Urinary bladder (tissue), 4 donors: ENCODE measurements around the gene FOXP4. TPM values are rescaled to one million over a fixed set of nuclear protein-coding genes. Genes with fewer than 3 reads are reported as not detected.

Experiments
- DNase-seq: peaks from one replicate; pipeline ENCODE4 v3.0.0-alpha.2; 2015; ENCODE audit errors: extremely low spot score
- H3K27ac ChIP-seq: one replicate; pipeline ENCODE4 v1.5.1; 2013; ENCODE audit warnings: low read depth, mild to moderate bottlenecking, moderate library complexity
- H3K36me3 ChIP-seq: one replicate; pipeline ENCODE4 v1.6.1; 2013; ENCODE audit warnings: mild to moderate bottlenecking, moderate library complexity; ENCODE audit not compliant: insufficient read depth
- H3K4me1 ChIP-seq: one replicate; pipeline ENCODE4 v1.6.1; 2013; ENCODE audit warnings: mild to moderate bottlenecking, moderate library complexity; ENCODE audit not compliant: insufficient read depth
- H3K4me3 ChIP-seq: one replicate; pipeline ENCODE4 v1.5.1; 2013; ENCODE audit warnings: low read depth, low read length
- WGBS: extraction: QIAGEN DNeasy Blood & Tissue Kit; methylation state at CpG from one replicate; pipeline ENCODE4 v1.1.7; 2013; 5-methylcytosine and 5-hydroxymethylcytosine counted together
- polyA plus RNA-seq: library from polyadenylated mRNA; stranded (reverse); fragments of 200-250 nt; gene quantifications from one replicate; pipeline ENCODE4 v1.2.3, GENCODE V29; 2013
- total RNA-seq: library from RNA; depleted of rRNA; stranded (reverse); fragments of >200 nt; gene quantifications from one replicate; pipeline ENCODE4 v1.2.3, GENCODE V29; 2014
- donor health status: healthy with polysubstance abuse.
- donor health status: healthy.

Gene FOXP4
- total and polyA plus RNA-seq, 2 donors: 1.6 to 18.0 TPM

DNA sequence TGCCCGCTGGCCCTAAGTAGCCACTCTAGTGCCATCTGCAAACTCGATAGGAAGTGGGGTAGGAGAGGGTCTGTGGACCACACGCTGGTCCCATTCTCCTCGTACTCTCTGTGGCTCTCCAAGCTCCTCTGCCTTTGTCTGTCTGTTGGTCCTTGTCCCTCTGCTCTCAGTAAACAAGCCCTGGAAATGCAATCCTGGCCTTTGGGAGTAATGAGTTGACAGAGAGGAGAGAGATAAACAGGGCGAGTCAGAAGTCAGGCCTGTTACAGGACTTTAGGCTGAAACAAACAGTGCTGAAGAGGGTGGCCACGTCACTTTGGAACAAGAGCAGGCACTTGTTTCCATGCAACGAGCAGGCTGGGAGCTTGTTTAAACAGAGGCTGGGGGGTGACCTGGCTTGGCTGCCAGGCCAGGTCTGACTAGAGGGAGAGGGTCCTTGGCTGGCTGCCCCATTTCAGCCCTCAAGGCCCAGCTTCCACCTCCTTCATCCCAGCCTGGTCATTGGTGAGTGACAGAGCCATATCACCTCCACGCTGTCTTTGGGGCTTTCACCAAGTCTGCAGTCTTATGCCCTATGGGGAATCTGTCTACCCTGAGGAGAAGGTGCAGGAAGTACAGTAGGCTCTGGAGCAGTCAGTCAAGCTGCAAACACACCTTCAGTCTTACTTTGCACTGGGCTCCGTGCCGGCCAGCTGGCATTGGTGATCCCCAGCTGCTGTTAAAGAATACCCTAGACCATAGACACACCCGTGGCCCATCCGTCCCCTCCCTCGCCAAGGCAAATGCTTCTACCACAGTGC lies 22.6 kb downstream of the FOXP4 start:
- no peak for DNase-seq
- Histone ChIP-seq H3K4me3 (no peak overlapping the region), H3K27ac (no peak overlapping the region), H3K36me3 (no peaks in the 10 kb centered on the region), H3K4me1 (no peaks in the 10 kb centered on the region)
- 85% methylated on average over 13 of the region's 13 CpGs for WGBS

DNA sequence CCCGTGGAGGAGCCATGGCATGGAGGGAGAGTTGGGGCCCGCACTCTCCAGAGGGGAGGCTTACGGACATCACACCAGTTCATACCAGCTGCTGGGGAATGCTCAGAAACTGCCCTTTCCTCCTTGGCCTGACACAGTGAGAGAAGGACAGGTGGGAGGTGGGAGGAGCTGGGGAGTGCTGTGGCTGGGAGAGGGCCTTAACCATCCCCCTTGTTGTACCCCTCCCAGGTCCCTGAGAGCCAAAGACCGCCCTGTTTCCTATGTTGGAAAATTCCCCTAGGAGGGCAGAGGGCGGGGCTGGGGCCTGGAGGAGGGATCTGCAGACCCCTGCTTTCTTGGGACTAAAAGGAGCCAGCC lies 24.1 kb downstream of the FOXP4 start:
- Histone ChIP-seq H3K4me3 (no peak overlapping the region), H3K4me1 (no peaks in the 10 kb centered on the region), H3K27ac (no peak overlapping the region), H3K36me3 (no peaks in the 10 kb centered on the region)
- no peak for DNase-seq
- WGBS: 84% methylated on average over 5 of the region's 5 CpGs

DNA sequence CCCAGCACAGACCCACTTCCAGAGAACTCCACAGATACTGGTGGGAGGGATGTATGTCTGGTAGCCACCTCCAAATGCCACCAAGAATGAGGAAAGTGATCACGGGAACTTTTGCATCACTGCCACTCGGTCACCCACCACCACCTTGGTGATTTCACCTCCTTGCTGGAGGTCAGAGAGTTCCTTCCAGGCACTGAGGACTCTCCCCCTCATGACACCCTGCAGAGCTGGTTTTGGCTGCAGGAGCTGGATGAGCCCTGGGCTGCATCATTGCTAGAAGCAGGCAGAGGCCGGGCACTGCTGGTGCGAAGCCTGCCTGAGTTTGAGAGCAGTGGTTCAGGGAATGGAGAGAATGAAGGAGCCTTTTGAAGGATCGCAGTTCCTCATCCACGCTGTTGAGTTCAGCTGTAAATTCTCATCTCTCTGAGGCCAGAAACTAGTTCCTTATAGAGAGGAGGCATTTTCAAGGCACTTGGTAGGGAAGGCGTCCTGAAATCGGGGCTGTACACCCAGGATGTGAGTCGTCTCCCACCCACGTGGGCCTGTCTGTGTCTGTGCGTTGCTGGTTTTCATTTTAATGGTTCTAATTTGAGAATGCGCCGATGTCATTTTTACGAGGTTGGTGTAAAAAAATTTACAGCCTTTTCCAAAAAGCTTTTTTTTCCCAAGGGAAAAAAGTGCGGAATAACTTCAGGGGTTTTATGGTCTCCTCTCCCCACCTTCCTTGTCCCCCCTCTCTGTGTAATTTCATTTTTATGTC lies 25.0 kb downstream of the FOXP4 start:
- Histone ChIP-seq H3K4me3 (no peak overlapping the region), H3K27ac (no peak overlapping the region), H3K4me1 (no peaks in the 10 kb centered on the region), H3K36me3 (no peaks in the 10 kb centered on the region)
- DNase-seq: no peak
- WGBS: 75% methylated on average over 15 of the region's 15 CpGs

DNA sequence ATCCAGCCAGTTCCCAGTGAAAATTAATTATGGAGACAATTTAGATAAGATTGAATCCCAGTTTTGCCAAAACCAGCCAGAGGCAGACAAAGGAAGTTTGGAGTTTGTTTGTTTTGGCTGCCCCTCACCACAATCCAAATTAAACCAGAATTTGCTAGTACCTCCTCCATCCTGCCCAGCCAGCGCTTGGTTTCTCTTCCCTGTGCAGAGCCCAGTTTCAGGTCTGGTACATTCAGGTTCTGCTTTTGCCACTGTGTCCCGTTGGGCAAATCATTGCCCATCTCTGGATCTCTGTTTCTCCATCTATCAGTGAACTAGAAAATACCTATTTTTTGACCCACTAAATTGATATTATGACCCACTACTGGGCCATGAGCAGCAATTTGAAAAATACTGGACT lies 26.4 kb downstream of the FOXP4 start:
- no peak for DNase-seq
- Histone ChIP-seq H3K27ac (no peak overlapping the region), H3K36me3 (no peaks in the 10 kb centered on the region), H3K4me3 (no peak overlapping the region), H3K4me1 (no peaks in the 10 kb centered on the region)
- 88% methylated on average over 2 of the region's 2 CpGs for WGBS

DNA sequence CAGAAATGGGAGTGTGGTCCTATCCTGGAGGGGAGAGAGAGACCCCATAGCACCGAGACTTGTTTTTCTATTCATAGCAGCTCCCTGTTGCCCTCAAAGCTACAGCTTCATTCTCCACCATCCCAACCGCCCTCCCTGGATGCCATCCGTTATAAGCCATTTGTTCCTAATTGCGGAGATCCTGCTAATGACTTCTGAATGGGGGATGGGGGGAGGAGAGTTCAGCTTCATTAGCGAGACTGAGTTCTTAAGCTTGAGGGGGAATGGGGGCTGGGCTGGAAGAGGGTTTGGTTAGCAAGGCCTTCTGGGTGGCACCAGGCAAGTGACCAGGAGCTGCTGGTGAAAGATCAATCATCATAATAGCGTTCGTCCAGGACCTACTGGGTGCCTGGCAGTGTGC lies 27.1 kb downstream of the FOXP4 start:
- WGBS: 92% methylated on average over 7 of the region's 7 CpGs
- no peaks in the 10 kb centered on the region for H3K36me3 ChIP-seq
- H3K4me3 ChIP-seq: no peak overlapping the region
- DNase-seq: no peak
- H3K27ac ChIP-seq: no peak overlapping the region
- no peaks in the 10 kb centered on the region for H3K4me1 ChIP-seq

DNA sequence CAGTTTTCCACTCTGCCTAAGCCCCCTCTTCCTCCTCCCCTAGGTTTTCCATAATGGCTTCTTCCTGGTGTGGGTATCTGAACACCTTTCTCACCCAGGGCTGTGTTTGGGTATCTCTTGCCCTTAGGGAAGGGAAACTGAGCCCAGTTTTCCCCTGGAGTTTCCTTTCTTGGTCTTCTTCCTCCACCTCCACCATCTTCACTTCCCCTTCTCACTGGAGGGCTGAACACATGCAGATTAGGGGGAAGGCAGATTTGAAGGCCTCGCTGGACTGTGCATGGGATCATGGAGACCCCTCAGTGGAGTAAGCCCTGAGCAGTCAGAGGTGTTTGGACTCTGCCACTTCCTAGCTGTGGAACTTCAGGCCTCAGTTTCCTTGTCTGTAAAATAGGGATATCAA lies 27.8 kb downstream of the FOXP4 start:
- DNase-seq: no peak
- H3K27ac ChIP-seq: no peak overlapping the region
- no peaks in the 10 kb centered on the region for H3K4me1 ChIP-seq
- no peaks in the 10 kb centered on the region for H3K36me3 ChIP-seq
- 96% methylated on average over 1 of the region's 1 CpG for WGBS
- H3K4me3 ChIP-seq: no peak overlapping the region

DNA sequence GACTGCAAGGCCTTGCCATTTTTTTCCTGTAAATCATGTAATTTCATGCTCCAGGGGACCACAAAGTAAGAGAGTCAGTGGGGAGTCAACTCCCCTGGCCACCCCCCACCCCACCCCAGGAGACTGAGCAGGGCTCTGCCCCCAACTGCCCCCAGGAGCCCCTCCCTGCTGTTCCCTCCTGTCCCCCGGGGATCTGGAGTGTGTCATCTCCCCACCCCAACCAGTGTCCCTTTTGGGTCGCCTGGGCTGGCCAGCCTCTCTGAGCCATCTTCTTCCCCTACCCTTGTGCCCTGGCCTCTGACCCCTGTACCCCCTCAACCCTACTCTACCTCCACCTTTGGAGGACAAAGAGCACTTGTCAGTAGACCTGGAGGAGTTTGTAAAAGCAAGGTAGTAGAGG lies 29.4 kb downstream of the FOXP4 start:
- Histone ChIP-seq H3K4me3 (no peak overlapping the region), H3K4me1 (no peaks in the 10 kb centered on the region), H3K36me3 (no peaks in the 10 kb centered on the region), H3K27ac (no peak overlapping the region)
- WGBS: 72% methylated on average over 2 of the region's 2 CpGs
- no peak for DNase-seq

DNA sequence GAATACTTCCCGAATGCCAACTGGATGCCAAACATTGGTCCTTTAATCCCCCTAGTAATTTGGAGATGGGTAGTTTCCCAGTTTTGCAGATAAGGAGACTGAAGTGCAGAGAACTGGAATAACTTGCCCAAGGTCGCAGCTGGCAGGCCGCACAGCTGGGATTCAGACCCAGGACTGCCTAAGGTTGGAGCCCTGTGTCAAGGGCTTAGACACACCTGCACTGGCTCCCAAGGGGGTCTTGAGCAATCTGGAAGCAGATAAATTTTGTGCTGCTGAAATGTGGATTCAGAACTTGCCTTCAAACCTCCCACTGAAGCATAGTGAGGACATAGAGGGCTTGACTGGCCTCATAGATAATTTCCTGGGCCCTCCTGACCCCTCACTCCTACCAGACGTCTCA lies 30.5 kb downstream of the FOXP4 start:
- no peak for DNase-seq
- H3K4me3 ChIP-seq: no peak overlapping the region
- no peaks in the 10 kb centered on the region for H3K4me1 ChIP-seq
- WGBS: 96% methylated on average over 4 of the region's 4 CpGs
- no peaks in the 10 kb centered on the region for H3K36me3 ChIP-seq
- no peak overlapping the region for H3K27ac ChIP-seq

DNA sequence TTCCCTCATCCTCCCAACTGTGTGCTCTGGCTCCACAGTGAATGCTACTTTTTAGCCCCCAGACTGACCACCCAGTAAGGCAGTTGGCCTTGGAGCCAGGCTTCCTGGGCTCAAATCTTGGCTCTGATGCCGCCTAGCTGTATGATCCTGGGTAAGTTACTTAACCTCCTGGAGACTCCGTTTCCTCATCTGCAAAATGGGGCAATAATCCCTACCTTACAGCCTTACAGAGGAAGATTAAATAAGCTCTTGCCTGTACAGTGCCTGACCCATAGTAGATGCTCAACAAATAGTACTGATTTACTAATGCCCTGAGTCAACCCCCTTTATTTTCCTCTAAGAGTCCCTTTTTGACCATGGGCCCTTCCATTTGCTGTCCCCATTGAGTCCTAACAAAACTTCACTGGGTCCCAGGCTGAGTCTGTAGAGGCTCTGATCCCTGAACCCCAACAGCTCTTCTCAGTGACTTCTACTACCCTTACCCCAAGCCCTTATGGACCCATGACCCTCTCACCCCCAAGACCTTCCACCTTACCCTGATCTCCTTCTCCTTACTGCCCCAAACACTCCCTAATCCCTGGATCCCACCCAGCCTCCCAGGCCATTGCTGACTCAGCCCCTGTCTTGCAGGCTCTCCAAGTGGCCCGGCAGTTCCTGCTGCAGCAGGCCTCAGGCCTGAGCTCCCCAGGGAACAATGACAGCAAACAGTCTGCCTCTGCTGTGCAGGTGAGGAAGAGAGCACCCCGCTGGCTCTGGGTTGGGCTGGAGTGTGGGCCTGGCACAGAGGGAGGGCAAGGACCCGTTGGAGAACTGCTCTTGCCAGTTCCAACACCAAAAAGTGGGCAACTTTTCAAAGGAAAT lies 31.4 kb downstream of the FOXP4 start:
- no peaks in the 10 kb centered on the region for H3K4me1 ChIP-seq
- H3K27ac ChIP-seq: no peak overlapping the region
- DNase-seq: no peak
- no peaks in the 10 kb centered on the region for H3K36me3 ChIP-seq
- 74% methylated on average over 5 of the region's 5 CpGs for WGBS
- H3K4me3 ChIP-seq: no peak overlapping the region

DNA sequence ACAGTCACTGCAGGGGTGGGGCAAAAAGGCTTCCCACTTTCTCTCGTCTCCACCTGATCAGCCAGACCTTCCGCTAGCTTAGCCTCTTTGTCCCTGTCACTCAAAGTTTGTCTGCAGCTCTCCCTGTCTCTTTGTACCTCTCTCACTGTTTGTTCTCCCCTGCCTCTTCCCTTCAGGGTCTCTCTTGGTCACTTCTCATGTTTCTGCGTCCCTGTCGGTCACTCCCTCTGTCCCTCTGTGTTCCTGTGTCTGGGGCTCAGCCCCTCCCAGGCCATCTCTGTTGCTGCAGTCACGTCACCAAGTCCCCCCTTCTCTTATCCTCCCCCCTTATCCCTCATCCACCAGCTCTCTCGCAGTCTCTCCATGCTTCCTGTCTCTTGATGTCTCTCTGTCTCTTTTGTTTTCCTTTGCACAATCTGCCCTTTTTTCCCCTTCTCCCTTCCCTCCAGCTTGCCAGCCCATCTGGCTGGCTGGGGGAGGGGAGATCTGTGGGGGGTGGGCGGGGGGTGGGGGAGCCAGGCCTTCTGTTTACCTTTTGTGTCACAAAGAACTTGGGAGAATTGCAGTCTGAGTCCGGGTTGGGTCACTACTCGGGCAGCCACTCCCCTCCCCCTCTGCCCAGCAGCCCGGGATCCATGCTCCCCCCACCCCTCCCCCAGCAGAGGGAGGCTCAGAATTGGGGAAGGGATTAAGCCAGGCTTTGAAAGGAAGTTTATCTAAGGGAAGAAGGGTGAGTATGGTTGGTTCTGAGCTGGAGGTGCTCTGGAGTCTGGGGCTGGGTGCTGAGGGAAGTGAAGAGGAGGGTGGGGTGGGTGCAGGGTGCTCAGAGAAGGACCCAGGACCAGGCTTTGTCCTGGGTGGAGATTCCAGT lies 32.3 kb downstream of the FOXP4 start:
- H3K36me3 ChIP-seq: no peaks in the 10 kb centered on the region
- H3K4me1 ChIP-seq: no peaks in the 10 kb centered on the region
- no peak overlapping the region for H3K27ac ChIP-seq
- DNase-seq: no peak
- WGBS: 41% methylated on average over 10 of the region's 10 CpGs
- H3K4me3 ChIP-seq: no peak overlapping the region

DNA sequence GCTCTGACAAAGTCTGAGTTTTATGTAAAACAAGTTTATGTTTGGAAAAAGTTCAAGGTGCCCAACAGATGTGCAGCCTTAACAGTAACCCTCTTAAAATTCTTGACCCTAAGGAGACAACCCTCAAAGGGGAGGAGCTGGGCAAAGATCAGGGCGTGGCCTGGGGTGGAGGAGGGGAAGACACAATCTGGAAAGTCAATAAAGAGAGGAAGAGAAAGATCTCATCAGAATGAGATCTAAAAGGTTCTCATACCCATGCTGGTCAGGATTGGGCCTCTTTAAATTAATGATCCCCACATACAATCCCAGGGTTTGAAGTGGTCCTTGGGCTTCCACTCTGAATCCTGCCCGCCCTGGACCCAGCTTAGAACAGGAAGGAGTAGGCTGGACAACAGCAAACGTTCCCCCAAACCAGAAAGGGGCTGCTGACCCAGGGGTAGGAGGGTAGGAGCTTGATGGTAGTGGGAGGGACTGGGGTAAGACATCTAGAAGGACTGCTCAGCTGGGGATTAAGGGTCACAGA lies 33.0 kb downstream of the FOXP4 start:
- Histone ChIP-seq H3K4me1 (no peaks in the 10 kb centered on the region), H3K36me3 (no peaks in the 10 kb centered on the region), H3K27ac (no peak overlapping the region), H3K4me3 (no peak overlapping the region)
- no peak for DNase-seq
- 69% methylated on average over 3 of the region's 3 CpGs for WGBS

DNA sequence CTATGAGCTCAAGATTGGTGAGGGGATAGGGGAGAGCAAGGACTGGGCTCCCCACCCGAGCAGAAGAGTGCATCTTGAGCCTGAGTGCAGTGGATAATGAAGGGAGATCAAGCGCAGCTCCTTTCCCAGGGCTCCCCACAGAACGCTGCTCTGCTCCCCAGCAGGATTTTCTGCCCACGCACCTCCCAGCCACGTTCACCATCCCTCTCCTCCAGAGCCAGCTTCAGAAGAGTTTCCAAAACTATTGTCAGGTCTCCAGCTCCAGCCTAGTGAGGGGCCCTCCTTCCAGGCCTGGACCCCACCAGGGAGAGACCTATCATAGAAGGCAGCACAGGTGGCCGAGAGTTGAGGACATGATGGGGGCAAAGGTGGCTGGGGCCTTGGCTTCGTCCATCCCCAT lies 34.5 kb downstream of the FOXP4 start:
- H3K36me3 ChIP-seq: no peaks in the 10 kb centered on the region
- H3K4me3 ChIP-seq: no peak overlapping the region
- no peak for DNase-seq
- no peak overlapping the region for H3K27ac ChIP-seq
- no peaks in the 10 kb centered on the region for H3K4me1 ChIP-seq
- 90% methylated on average over 7 of the region's 7 CpGs for WGBS
